Spleen (tissue), 11 donors: Measurements from ENCODE around the gene MANBA. TPM values are rescaled to one million over a fixed set of nuclear protein-coding genes. Genes with fewer than 3 reads are reported as not detected.

Source experiments
- DNase-seq: peaks from one replicate; pipeline ENCODE4 v3.0.0-alpha.2; 2020
- H3K27ac ChIP-seq, 8 donors: fragments of 200-600 bp; sonication (generic) in 7 of 8; 1 replicate in 4 of 8; 2 replicates in 4 of 8; pipeline versions ENCODE4 v1.5.0 to v1.8.0; 2016 to 2021; ENCODE audit warnings: inconsistent platforms in 4 of 8, mild to moderate bottlenecking in 4 of 8, moderate library complexity in 1 of 8
- H3K27me3 ChIP-seq, 7 donors: fragments of 200-600 bp; sonication (generic) in 6 of 7; replicated peaks in 1 of 7; 1 replicate in 4 of 7; 2 replicates in 3 of 7; pipeline versions ENCODE4 v1.5.0 to v1.8.0; 2016 to 2021; ENCODE audit warnings: inconsistent platforms in 3 of 7, mild to moderate bottlenecking in 1 of 7
- H3K36me3 ChIP-seq, 6 donors: fragments of 200-600 bp; sonication (generic) in 5 of 6; 1 replicate in 4 of 6; 2 replicates in 2 of 6; pipeline versions ENCODE4 v1.5.0 to v1.8.0; 2016 to 2021; ENCODE audit warnings: inconsistent platforms in 2 of 6
- H3K4me1 ChIP-seq, 6 donors: fragments of 200-600 bp; sonication (generic) in 5 of 6; 1 replicate in 3 of 6; 2 replicates in 3 of 6; pipeline versions ENCODE4 v1.5.0 to v1.8.0; 2016 to 2021; ENCODE audit warnings: inconsistent platforms in 3 of 6
- H3K4me3 ChIP-seq, 8 donors: fragments of 200-600 bp; sonication (generic) in 7 of 8; 1 replicate in 4 of 8; 2 replicates in 4 of 8; pipeline versions ENCODE4 v1.5.0 to v1.8.0; 2016 to 2021; ENCODE audit warnings: inconsistent platforms in 4 of 8, mild to moderate bottlenecking in 4 of 8, moderate library complexity in 2 of 8
- H3K9me3 ChIP-seq, 8 donors: fragments of 200-600 bp; sonication (generic) in 7 of 8; 1 replicate in 4 of 8; 2 replicates in 4 of 8; pipeline versions ENCODE4 v1.5.0 to v1.8.0; 2016 to 2021; ENCODE audit warnings: inconsistent platforms in 4 of 8
- POLR2A ChIP-seq, 3 donors: fragments of 450-650 bp; IDR thresholded peaks; one replicate each; pipeline ENCODE4 v1.5.1; 2017; ENCODE audit warnings: antibody characterized with exemption in 3 of 3, mild to moderate bottlenecking in 1 of 3
- POLR2AphosphoS5 ChIP-seq, 3 donors: sonication (generic); formaldehyde crosslinking; IDR thresholded peaks; one replicate each; pipeline ENCODE4 v1.5.1; 2017; ENCODE audit warnings: antibody characterized with exemption in 3 of 3
- WGBS, 5 donors: extraction: QIAGEN DNeasy Blood & Tissue Kit in 3 of 5; methylation state at CpG; one replicate each; pipeline versions ENCODE4 v1.1.5 to v1.1.7; 2013 to 2018; 5-methylcytosine and 5-hydroxymethylcytosine counted together
- intact Hi-C: fragments of 100-400 bp; cut with DNase I; formaldehyde crosslinking; loops from one replicate; pipeline ENCODE4 v1.15.0; 2023; ENCODE audit warnings: low total_unique reads
- polyA plus RNA-seq, 3 donors: library from polyadenylated mRNA; stranded (reverse); fragments of 200-250 nt; gene quantifications; one replicate each; pipeline ENCODE4 v1.2.1, GENCODE V29; 2013
- total RNA-seq, 7 donors: library from RNA; depleted of rRNA in 3 of 7; stranded (reverse); fragments of >200 nt in 3 of 7; fragmentation: NEBNext Ultra II Directional in 4 of 7; extraction: Animal tissue kit (Norgen Biotek cat#: 25700) in 4 of 7; gene quantifications; one replicate each; pipeline versions ENCODE4 v1.1.0 to v1.2.1, GENCODE V29; 2016 to 2021
- TF ChIP-seq, protein P1 (sequence below), 11 experiments: fragments of 200-600 bp in 7 of 11; fragments of 450-650 bp in 4 of 11; sonication (generic) in 4 of 11; IDR thresholded peaks in 8 of 11; conservative IDR thresholded peaks in 3 of 11; 1 replicate in 7 of 11; 2 replicates in 4 of 11; pipeline versions ENCODE4 v1.4.0 to v1.8.0; 2016 to 2021; ENCODE audit warnings: antibody characterized with exemption in 11 of 11, inconsistent platforms in 4 of 11, mild to moderate bottlenecking in 1 of 11
- donor health status: healthy with polysubstance abuse.
- donor health status: DM: no; HTN: no; CAD: no; lungs with moderate emphysema.
- donor health status: DM: no; HTN: no; CAD: no.
- donor health status: Bipolar disorder and iron deficiency.
- donor health status: healthy.
- donor health status: DM: no; HTN: no; CAD: no.
- donor health status: DM: yes; HTN: yes; CAD: no.

MANBA gene
- total and polyA plus RNA-seq, 10 donors = 15.7 to 112 (median 50.3) TPM

DNA sequence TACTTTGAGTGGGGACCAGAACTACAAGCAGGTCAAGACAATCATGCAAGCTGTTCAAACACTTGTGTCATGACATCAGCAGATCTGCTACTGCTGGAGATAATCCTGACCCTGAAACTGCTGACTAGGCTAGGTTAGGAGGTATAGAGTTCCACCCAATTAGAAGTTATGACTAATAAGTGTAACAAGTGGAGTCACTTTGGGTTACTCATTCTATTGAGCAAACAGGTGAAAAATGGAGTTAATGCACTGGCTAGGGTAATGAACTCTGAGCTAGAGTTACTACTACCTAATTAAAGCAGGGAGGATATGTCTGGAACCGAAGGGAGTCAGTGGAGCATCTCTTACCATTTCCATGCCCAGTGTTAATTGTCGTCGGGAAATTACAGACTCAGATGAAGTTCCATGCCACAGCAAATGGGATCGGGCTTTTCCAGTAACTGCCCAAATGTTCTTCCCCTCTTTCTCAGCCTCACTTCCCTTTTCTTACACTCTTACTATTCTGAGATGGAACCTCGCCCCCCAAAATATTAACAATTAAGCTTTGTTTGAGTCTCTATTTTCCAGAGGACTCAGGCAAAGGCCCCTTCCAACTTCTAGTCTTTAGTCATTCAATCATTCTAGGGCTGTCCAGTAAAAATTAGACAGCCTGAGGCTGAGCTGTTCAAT lies 19.8 kb upstream of the MANBA start:
- intact Hi-C loops = no loop called here
- Histone ChIP-seq H3K9me3 (no peaks in the 10 kb centered on the region), H3K4me3 (no peak overlapping the region), H3K4me1 (no peaks in the 10 kb centered on the region), H3K36me3 (no peaks in the 10 kb centered on the region), H3K27me3 (no peaks in the 10 kb centered on the region), H3K27ac (no peak overlapping the region)
- no peak for DNase-seq
- 77 to 88% (median 80%) methylated on average over 5 of the region's 5 CpGs for WGBS, 5 donors
- TF ChIP-seq, protein P1, sequence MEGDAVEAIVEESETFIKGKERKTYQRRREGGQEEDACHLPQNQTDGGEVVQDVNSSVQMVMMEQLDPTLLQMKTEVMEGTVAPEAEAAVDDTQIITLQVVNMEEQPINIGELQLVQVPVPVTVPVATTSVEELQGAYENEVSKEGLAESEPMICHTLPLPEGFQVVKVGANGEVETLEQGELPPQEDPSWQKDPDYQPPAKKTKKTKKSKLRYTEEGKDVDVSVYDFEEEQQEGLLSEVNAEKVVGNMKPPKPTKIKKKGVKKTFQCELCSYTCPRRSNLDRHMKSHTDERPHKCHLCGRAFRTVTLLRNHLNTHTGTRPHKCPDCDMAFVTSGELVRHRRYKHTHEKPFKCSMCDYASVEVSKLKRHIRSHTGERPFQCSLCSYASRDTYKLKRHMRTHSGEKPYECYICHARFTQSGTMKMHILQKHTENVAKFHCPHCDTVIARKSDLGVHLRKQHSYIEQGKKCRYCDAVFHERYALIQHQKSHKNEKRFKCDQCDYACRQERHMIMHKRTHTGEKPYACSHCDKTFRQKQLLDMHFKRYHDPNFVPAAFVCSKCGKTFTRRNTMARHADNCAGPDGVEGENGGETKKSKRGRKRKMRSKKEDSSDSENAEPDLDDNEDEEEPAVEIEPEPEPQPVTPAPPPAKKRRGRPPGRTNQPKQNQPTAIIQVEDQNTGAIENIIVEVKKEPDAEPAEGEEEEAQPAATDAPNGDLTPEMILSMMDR (IDR thresholded peaks at IDR 0.05 in 8 of 11, conservative IDR thresholded peaks at IDR 0.05 in 3 of 11) = no peak
- no peak for TF ChIP-seq POLR2AphosphoS5 (IDR thresholded peaks at IDR 0.05)
- TF ChIP-seq POLR2A (IDR thresholded peaks at IDR 0.05) = no peak

DNA sequence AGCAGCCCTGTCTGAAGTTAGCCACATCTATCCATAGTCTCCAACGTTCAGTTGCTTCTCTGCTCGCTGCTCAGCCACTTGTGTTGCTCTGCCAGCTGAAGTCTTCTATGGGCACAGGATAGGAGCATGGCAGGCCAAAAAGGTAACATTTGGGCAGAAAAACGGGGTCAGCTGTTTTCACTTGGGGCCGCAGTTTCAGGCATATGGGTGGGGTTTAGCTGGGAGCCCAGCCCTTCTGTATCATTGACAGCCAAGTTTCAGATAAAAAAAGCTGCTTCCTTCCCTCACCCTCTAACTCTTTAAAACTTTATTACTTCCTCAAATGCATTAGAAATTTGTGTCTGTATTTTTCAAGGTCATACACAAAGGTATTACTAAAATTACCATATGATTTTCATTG lies 18.4 kb upstream of the MANBA start:
- 51 to 64% (median 62%) methylated on average over 4 of the region's 4 CpGs for WGBS, 5 donors
- DNase-seq = no peak
- intact Hi-C loops = no loop called here
- H3K27ac ChIP-seq = no peak overlapping the region
- no peak overlapping the region for H3K4me3 ChIP-seq
- no peak for TF ChIP-seq POLR2AphosphoS5 (IDR thresholded peaks at IDR 0.05)
- TF ChIP-seq POLR2A (IDR thresholded peaks at IDR 0.05) = no peak
- TF ChIP-seq, protein P1 (IDR thresholded peaks at IDR 0.05 in 8 of 11, conservative IDR thresholded peaks at IDR 0.05 in 3 of 11) = no peak
- H3K36me3 ChIP-seq = no peaks in the 10 kb centered on the region
- no peaks in the 10 kb centered on the region for H3K4me1 ChIP-seq
- no peaks in the 10 kb centered on the region for H3K9me3 ChIP-seq
- H3K27me3 ChIP-seq = no peaks in the 10 kb centered on the region

DNA sequence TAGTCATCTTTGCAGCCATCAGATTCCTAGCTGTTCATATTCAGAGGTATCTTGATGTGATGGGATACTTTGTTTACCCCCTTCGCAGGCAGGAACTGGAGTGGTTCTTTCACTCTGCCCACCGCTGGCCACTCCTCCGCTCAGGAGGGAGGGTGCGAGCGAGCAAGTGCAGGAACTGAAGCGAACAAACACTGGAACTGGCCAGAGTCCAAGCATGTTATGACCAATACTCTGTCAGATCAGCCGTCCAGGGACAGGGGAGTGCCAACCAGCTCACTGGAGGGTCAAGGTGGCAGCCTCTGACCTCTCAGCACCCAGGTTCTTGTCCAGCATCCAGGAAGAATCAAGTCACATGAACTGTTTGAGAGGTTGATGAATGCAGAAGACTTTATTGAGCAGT lies 18.0 kb upstream of the MANBA start:
- H3K27me3 ChIP-seq = no peaks in the 10 kb centered on the region

DNA sequence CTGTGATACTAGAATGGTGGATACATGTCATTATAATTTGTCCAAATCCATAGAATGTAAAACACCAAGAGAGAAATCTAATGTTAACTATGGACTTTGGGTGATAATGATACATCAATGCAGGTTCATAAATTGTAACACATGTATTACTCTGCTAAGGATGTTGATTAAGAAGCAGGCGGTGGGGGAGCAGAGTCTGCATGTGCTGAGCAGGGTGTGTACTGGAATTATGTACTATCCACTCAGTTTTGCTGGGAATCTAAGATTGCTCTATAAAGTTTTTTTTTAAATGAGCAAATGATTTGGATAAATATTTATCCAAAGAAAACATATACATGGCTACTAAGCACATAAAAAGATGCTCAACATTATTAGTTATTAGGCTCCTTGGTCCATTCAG lies 15.0 kb upstream of the MANBA start:
- Histone ChIP-seq H3K9me3 (no peaks in the 10 kb centered on the region), H3K27me3 (no peaks in the 10 kb centered on the region), H3K4me3 (no peak overlapping the region), H3K36me3 (no peaks in the 10 kb centered on the region), H3K27ac (no peak overlapping the region), H3K4me1 (no peaks in the 10 kb centered on the region)
- 93 to 100% (median 97%) methylated on average over 1 of the region's 1 CpG for WGBS, 5 donors
- no peak for DNase-seq
- intact Hi-C loops = no loop called here
- TF ChIP-seq POLR2A (IDR thresholded peaks at IDR 0.05) = no peak
- TF ChIP-seq, protein P1 (IDR thresholded peaks at IDR 0.05 in 8 of 11, conservative IDR thresholded peaks at IDR 0.05 in 3 of 11) = no peak
- TF ChIP-seq POLR2AphosphoS5 (IDR thresholded peaks at IDR 0.05) = no peak

More for the DNA sequence above, 18.0 kb upstream of the MANBA start:
- H3K9me3 ChIP-seq = no peaks in the 10 kb centered on the region
- intact Hi-C loops = no loop called here
- DNase-seq = no peak
- no peaks in the 10 kb centered on the region for H3K36me3 ChIP-seq
- H3K27ac ChIP-seq = no peak overlapping the region
- H3K4me1 ChIP-seq = no peaks in the 10 kb centered on the region
- TF ChIP-seq, protein P1 (IDR thresholded peaks at IDR 0.05 in 8 of 11, conservative IDR thresholded peaks at IDR 0.05 in 3 of 11) = no peak
- TF ChIP-seq POLR2A (IDR thresholded peaks at IDR 0.05) (no peak), POLR2AphosphoS5 (IDR thresholded peaks at IDR 0.05) (no peak)
- 74 to 88% (median 76%) methylated on average over 7 of the region's 7 CpGs for WGBS, 5 donors
- no peak overlapping the region for H3K4me3 ChIP-seq
